GM23338 (cell line): Measurements from ENCODE around the gene NOX5. TPM values are rescaled to one million over a fixed set of nuclear protein-coding genes. Genes with fewer than 3 reads are reported as not detected.

Source experiments
- ATAC-seq: fragments of 200-7000 bp; cut with Tn5 transposase; 3 replicates; pipeline ENCODE4 v1.9.1; 2020
- DNase-seq: peaks from one replicate; pipeline ENCODE4 v3.0.0-alpha.2; 2015; ENCODE audit warnings: low spot score
- H2AFZ ChIP-seq: fragments of 200-600 bp; sonication (generic); 2 replicates; pipeline ENCODE4 v1.8.0; 2016; ENCODE audit warnings: antibody characterized with exemption, mild to moderate bottlenecking, moderate library complexity
- H3F3A ChIP-seq: fragments of 200-600 bp; sonication (generic); replicated peaks from 2 replicates; pipeline ENCODE4 v1.8.0; 2017; ENCODE audit warnings: antibody characterized with exemption, mixed run types, low read depth
- H3K27ac ChIP-seq: fragments of 200-600 bp; sonication (generic); 2 replicates; pipeline ENCODE4 v1.6.1; 2016; ENCODE audit warnings: low read depth
- H3K27me3 ChIP-seq: fragments of 200-600 bp; sonication (generic); 2 replicates; pipeline ENCODE4 v1.8.0; 2016; ENCODE audit warnings: mild to moderate bottlenecking, mixed run types, moderate library complexity; ENCODE audit not compliant: insufficient read depth
- H3K36me3 ChIP-seq: fragments of 200-600 bp; sonication (generic); 2 replicates; pipeline ENCODE4 v1.8.0; 2016; ENCODE audit warnings: mild to moderate bottlenecking; ENCODE audit not compliant: insufficient read depth
- H3K4me1 ChIP-seq: fragments of 200-600 bp; sonication (generic); 2 replicates; pipeline ENCODE4 v1.8.0; 2016; ENCODE audit warnings: mild to moderate bottlenecking, moderate library complexity; ENCODE audit not compliant: insufficient read depth
- H3K4me2 ChIP-seq: fragments of 200-600 bp; sonication (generic); 2 replicates; pipeline ENCODE4 v1.7.1; 2017; ENCODE audit warnings: mixed run types
- H3K4me3 ChIP-seq: fragments of 200-600 bp; sonication (generic); 2 replicates; pipeline ENCODE4 v1.6.1; 2016; ENCODE audit warnings: mixed run types
- H3K79me2 ChIP-seq: fragments of 200-600 bp; sonication (generic); replicated peaks from 2 replicates; pipeline ENCODE4 v1.8.0; 2017; ENCODE audit warnings: mild to moderate bottlenecking; ENCODE audit not compliant: insufficient read depth
- H3K9me2 ChIP-seq: fragments of 200-600 bp; sonication (generic); 2 replicates; pipeline ENCODE4 v1.8.0; 2017; ENCODE audit not compliant: insufficient read depth
- H4K20me1 ChIP-seq: fragments of 200-600 bp; sonication (generic); replicated peaks from 2 replicates; pipeline ENCODE4 v1.8.0; 2017; ENCODE audit warnings: mild to moderate bottlenecking; ENCODE audit not compliant: insufficient read depth
- H3K27ac Mint-ChIP-seq: 2 replicates; pipeline ENCODE4 v1.8.0; 2020; ENCODE audit warnings: inconsistent platforms, mild to moderate bottlenecking, moderate library complexity, mixed read lengths
- H3K27me3 Mint-ChIP-seq: 3 replicates; pipeline ENCODE4 v1.8.0; 2022; ENCODE audit warnings: low read depth, mild to moderate bottlenecking, moderate library complexity, mixed read lengths, inconsistent platforms; ENCODE audit not compliant: insufficient read depth, poor library complexity
- H3K36me3 Mint-ChIP-seq: 3 replicates; pipeline ENCODE4 v1.8.0; 2021; ENCODE audit warnings: low read depth, mild to moderate bottlenecking, inconsistent platforms, moderate library complexity, mixed read lengths
- H3K4me1 Mint-ChIP-seq: 3 replicates; pipeline ENCODE4 v1.8.0; 2020; ENCODE audit warnings: mild to moderate bottlenecking, inconsistent platforms, mixed read lengths
- H3K4me3 Mint-ChIP-seq: 3 replicates; pipeline ENCODE4 v1.8.0; 2021; ENCODE audit warnings: moderate library complexity, mild to moderate bottlenecking, inconsistent platforms, mixed read lengths
- H3K9me3 Mint-ChIP-seq: 3 replicates; pipeline ENCODE4 v1.8.0; 2020; ENCODE audit warnings: moderate library complexity, mild to moderate bottlenecking, inconsistent platforms, mixed read lengths
- CTCF ChIP-seq, 2 experiments: fragments of 200-600 bp in 1 of 2; sonication (generic) in 1 of 2; conservative IDR thresholded peaks; 2 replicates each; pipeline versions ENCODE4 v1.5.1 to v1.6.1; 2016 to 2017; ENCODE audit warnings: antibody characterized with exemption in 2 of 2, low read depth in 2 of 2, mild to moderate bottlenecking in 2 of 2, moderate library complexity in 1 of 2
- ETS1 ChIP-seq: IDR thresholded peaks from 2 replicates; pipeline ENCODE4 v1.6.1; 2016; ENCODE audit warnings: antibody characterized with exemption
- EZH2 ChIP-seq: fragments of 200-600 bp; sonication (generic); IDR thresholded peaks from one replicate; pipeline ENCODE4 v1.8.0; 2017; ENCODE audit warnings: antibody characterized with exemption, mild to moderate bottlenecking, low read depth; ENCODE audit not compliant: unreplicated experiment
- STAT1 ChIP-seq: IDR thresholded peaks from one replicate; pipeline ENCODE4 v1.6.1; 2016; ENCODE audit warnings: antibody characterized with exemption; ENCODE audit not compliant: unreplicated experiment
- ZNF114 ChIP-seq: fragments of 250-450 bp; sonication (Bioruptor Pico); IDR thresholded peaks from 2 replicates; pipeline ENCODE4 v1.5.0; 2020; ENCODE audit warnings: mild to moderate bottlenecking, moderate library complexity
- ZNF462 ChIP-seq: fragments of 250-450 bp; sonication (Bioruptor Pico); IDR thresholded peaks from 2 replicates; pipeline ENCODE4 v1.5.0; 2020; ENCODE audit warnings: mild to moderate bottlenecking, moderate library complexity
- polyA plus RNA-seq: library from polyadenylated mRNA; unstranded; fragments of >200 nt; fragmentation: Nextera tagmentation; extraction: Ambion mirVana; gene quantifications from 2 replicates; pipeline ENCODE4 v1.2.1, GENCODE V29; 2016
- total RNA-seq: library from RNA; depleted of rRNA; stranded (reverse); fragments of >200 nt; shearing (Covaris generic); gene quantifications from 2 replicates; pipeline ENCODE4 v1.2.3, GENCODE V29; 2014

Gene NOX5
- total and polyA plus RNA-seq, 2 experiments from 2014 or later = 0.03 TPM; not detected in 1

- TF ChIP-seq ZNF462 (CRISPR knock-in tag) (no peak), CTCF (conservative IDR thresholded peaks at IDR 0.05; ENCODE audit: low read depth in 2 of 2) (no peak), ETS1 (no peak)
These were observed 81.7 kb downstream of the NOX5 start (continued) for GRCh38 chr15:69096196-69096595.

- H3K4me3 ChIP-seq = no peak overlapping the region
- no peak overlapping the region for H2AFZ ChIP-seq
- no peak for DNase-seq
- H4K20me1 ChIP-seq = no peaks in the 10 kb centered on the region
- H3K36me3 ChIP-seq = no peaks in the 10 kb centered on the region
- H3K36me3 Mint-ChIP-seq = no peaks in the 10 kb centered on the region
- H3K4me3 Mint-ChIP-seq = no peak overlapping the region
- H3K9me3 Mint-ChIP-seq = no peaks in the 10 kb centered on the region; the same call in 2 of the 3 replicates
- no peaks in the 10 kb centered on the region; the same call in 1 of the 2 replicates for H3F3A ChIP-seq
- H3K27ac ChIP-seq = no peak overlapping the region
- H3K79me2 ChIP-seq = no peaks in the 10 kb centered on the region
- H3K27me3 Mint-ChIP-seq = peaks cover 12% of the 10 kb centered on the region
- no peaks in the 10 kb centered on the region for H3K27me3 ChIP-seq
- H3K9me2 ChIP-seq = no peaks in the 10 kb centered on the region
- H3K27ac Mint-ChIP-seq = no peak overlapping the region
- H3K4me1 Mint-ChIP-seq = peaks cover 42% of the 10 kb centered on the region
- H3K4me1 ChIP-seq = peaks cover 30% of the 10 kb centered on the region
- no peak for ATAC-seq
- H3K4me2 ChIP-seq = no peak overlapping the region
- no peak for TF ChIP-seq ZNF114 (CRISPR knock-in tag)
- TF ChIP-seq ZNF462 (CRISPR knock-in tag) = no peak
- TF ChIP-seq STAT1 = no peak
- TF ChIP-seq EZH2 = no peak
These were observed 82.1 kb downstream of the NOX5 start for GRCh38 chr15:69096626-69097025.
